CD4-positive, alpha-beta T cell treated with Interleukin-1 beta for 1 hour (primary cell): ENCODE data around the gene ACVR1.

Experiments used
- DNase-seq, 2 donors: peaks; one replicate each; pipeline ENCODE4 v3.0.0-alpha.2; 2020 to 2022

The ACVR1 gene

GRCh38 chr2:157692768-157693167, 183.4 kb downstream of the ACVR1 start:
- no peak for DNase-seq

- no peak for DNase-seq
Observed at GRCh38 chr2:157691695-157692094, 184.4 kb downstream of the ACVR1 start.

GRCh38 chr2:157691131-157691530, 185.0 kb downstream of the ACVR1 start:
- no peak for DNase-seq
